EL (cell line): ENCODE measurements around the gene TKT.
"Not testable (repeated sequence)": the region's sequence is repeated elsewhere in the genome, so short reads cannot be mapped to it uniquely, and the experiment has no call there.

Experiments
- DNase-seq: peaks from one replicate; pipeline ENCODE4 v3.0.0-alpha.2; 2016

TKT gene

GRCh38 chr3:53259427-53260259 lies 3.8 kb upstream of the TKT start:
- DNase-seq: no peak

GRCh38 chr3:53258600-53259426 lies 3.0 kb upstream of the TKT start:
- DNase-seq: no peak

GRCh38 chr3:53257465-53257864 lies 1.6 kb upstream of the TKT start:
- DNase-seq: no peak

- no peak for DNase-seq
Observed at GRCh38 chr3:53256704-53257055, 858 bp upstream of the TKT start.

GRCh38 chr3:53255423-53255774 lies 423 bp downstream of the TKT start:
- no peak for DNase-seq

GRCh38 chr3:53254509-53255422 lies 1.1 kb downstream of the TKT start:
- peak; percentile 67 for DNase-seq

- no peak for DNase-seq
Observed at GRCh38 chr3:53253707-53254508, 1.9 kb downstream of the TKT start.

GRCh38 chr3:53252947-53253322 lies 2.9 kb downstream of the TKT start:
- DNase-seq: not testable (repeated sequence)

GRCh38 chr3:53252096-53252946 lies 3.5 kb downstream of the TKT start:
- DNase-seq: no peak

- no peak for DNase-seq
Observed at GRCh38 chr3:53250881-53251605, 4.8 kb downstream of the TKT start.

- DNase-seq: no peak
Observed at GRCh38 chr3:53250453-53250852, 5.4 kb downstream of the TKT start.

GRCh38 chr3:53248161-53248560 lies 7.7 kb downstream of the TKT start:
- DNase-seq: no peak

GRCh38 chr3:53247619-53248018 lies 8.2 kb downstream of the TKT start:
- no peak for DNase-seq

- DNase-seq: no peak
Observed at GRCh38 chr3:53244271-53244670, 11.6 kb downstream of the TKT start.

GRCh38 chr3:53243785-53244184 lies 12.0 kb downstream of the TKT start:
- no peak for DNase-seq

GRCh38 chr3:53243165-53243564 lies 12.7 kb downstream of the TKT start:
- peak; percentile 81 for DNase-seq

GRCh38 chr3:53242642-53243041 lies 13.2 kb downstream of the TKT start:
- no peak for DNase-seq

- DNase-seq: no peak
Observed at GRCh38 chr3:53242155-53242554, 13.7 kb downstream of the TKT start.

- no peak for DNase-seq
Observed at GRCh38 chr3:53240989-53241972, 14.5 kb downstream of the TKT start.
